HepG2 (cell line): ENCODE data around the gene DAPK3. TPM values are rescaled to one million over a fixed set of nuclear protein-coding genes. Genes with fewer than 3 reads are reported as not detected.

ENCODE experiments used
- CAMTA2 ChIP-seq: sonication (generic); formaldehyde crosslinking; IDR thresholded peaks from 2 replicates; pipeline ENCODE4 v1.4.0; 2020; ENCODE audit warnings: mild to moderate bottlenecking, missing genetic modification reagents, borderline replicate concordance
- FUBP1 ChIP-seq: sonication (generic); formaldehyde crosslinking; IDR thresholded peaks from 2 replicates; pipeline ENCODE4 v1.5.1; 2020; ENCODE audit warnings: missing genetic modification reagents, mild to moderate bottlenecking, borderline replicate concordance
- KAT7 ChIP-seq: IDR thresholded peaks from 2 replicates; pipeline ENCODE4 v1.6.1; 2018; ENCODE audit warnings: borderline replicate concordance, missing compliant biosample characterization
- LRRFIP1 ChIP-seq: sonication (generic); formaldehyde crosslinking; conservative IDR thresholded peaks from 2 replicates; pipeline ENCODE4 v1.4.0; 2020; ENCODE audit warnings: missing genetic modification reagents
- PRDM4 ChIP-seq: sonication (generic); formaldehyde crosslinking; IDR thresholded peaks from 2 replicates; pipeline ENCODE4 v1.9.0; 2021; ENCODE audit warnings: missing genetic modification reagents, borderline replicate concordance
- RCOR2 ChIP-seq: IDR thresholded peaks from 2 replicates; pipeline ENCODE4 v1.6.1; 2016; ENCODE audit warnings: missing biosample characterization, missing genetic modification reagents
- REPIN1 ChIP-seq: sonication (generic); formaldehyde crosslinking; IDR thresholded peaks from 2 replicates; pipeline ENCODE4 v1.8.0; 2022; ENCODE audit warnings: missing genetic modification reagents, low read depth, mild to moderate bottlenecking, borderline replicate concordance
- SAP130 ChIP-seq: IDR thresholded peaks from 2 replicates; pipeline ENCODE4 v1.6.1; 2016; ENCODE audit warnings: low read depth
- SIX4 ChIP-seq: sonication (generic); formaldehyde crosslinking; IDR thresholded peaks from 2 replicates; pipeline ENCODE4 v1.4.0; 2020; ENCODE audit warnings: missing genetic modification reagents
- ZNF18 ChIP-seq: sonication (generic); formaldehyde crosslinking; IDR thresholded peaks from 2 replicates; pipeline ENCODE4 v1.8.0; 2022; ENCODE audit warnings: mild to moderate bottlenecking, missing genetic modification reagents; ENCODE audit not compliant: insufficient replicate concordance
- ZNF33B ChIP-seq: sonication (generic); formaldehyde crosslinking; IDR thresholded peaks from 2 replicates; pipeline ENCODE4 v1.5.1; 2020; ENCODE audit warnings: mild to moderate bottlenecking, missing genetic modification reagents
- ZNF652 ChIP-seq: IDR thresholded peaks from 2 replicates; pipeline ENCODE4 v1.6.1; 2016; ENCODE audit warnings: low read depth, borderline replicate concordance
- ZNF83 ChIP-seq: sonication (generic); formaldehyde crosslinking; IDR thresholded peaks from 2 replicates; pipeline ENCODE4 v1.4.0; 2020; ENCODE audit warnings: missing genetic modification reagents, mild to moderate bottlenecking, borderline replicate concordance
- ZNF891 ChIP-seq: sonication (generic); formaldehyde crosslinking; IDR thresholded peaks from 2 replicates; pipeline ENCODE4 v1.5.0; 2020; ENCODE audit warnings: mild to moderate bottlenecking, missing genetic modification reagents
- polyA plus RNA-seq, 8 experiments: library from polyadenylated mRNA; depleted of rRNA in 3 of 8; stranded (reverse) in 7 of 8; unstranded in 1 of 8; fragments of >200 nt; fragmentation: Illumina TruSeq in 4 of 8; extraction: Trizol in 4 of 8; gene quantifications; 2 replicates each; pipeline versions ENCODE4 v1.2.1 to v1.2.3, GENCODE V29; 2011 to 2016; ENCODE audit warnings: low read depth in 4 of 8, missing spikeins in 1 of 8, mixed read lengths in 1 of 8; ENCODE audit not compliant: insufficient read depth in 1 of 8
- total RNA-seq, 5 experiments: library from RNA; depleted of rRNA; stranded (reverse); fragments of >200 nt; fragmentation: Illumina TruSeq; extraction: Trizol; gene quantifications; 2 replicates each; pipeline ENCODE4 v1.2.3, GENCODE V29; 2016; ENCODE audit warnings: low read depth in 1 of 5
- TF ChIP-seq, protein P1 (sequence below): sonication (generic); formaldehyde crosslinking; IDR thresholded peaks from 2 replicates; pipeline ENCODE4 v1.5.1; 2020; ENCODE audit warnings: mild to moderate bottlenecking, moderate library complexity, missing genetic modification reagents

Gene DAPK3
- total and polyA plus RNA-seq, 2 of the 13 experiments (the other 11 are each of a cell fraction or from before 2014, with no cell fraction given), result 30.5 to 37.3 TPM

DNA sequence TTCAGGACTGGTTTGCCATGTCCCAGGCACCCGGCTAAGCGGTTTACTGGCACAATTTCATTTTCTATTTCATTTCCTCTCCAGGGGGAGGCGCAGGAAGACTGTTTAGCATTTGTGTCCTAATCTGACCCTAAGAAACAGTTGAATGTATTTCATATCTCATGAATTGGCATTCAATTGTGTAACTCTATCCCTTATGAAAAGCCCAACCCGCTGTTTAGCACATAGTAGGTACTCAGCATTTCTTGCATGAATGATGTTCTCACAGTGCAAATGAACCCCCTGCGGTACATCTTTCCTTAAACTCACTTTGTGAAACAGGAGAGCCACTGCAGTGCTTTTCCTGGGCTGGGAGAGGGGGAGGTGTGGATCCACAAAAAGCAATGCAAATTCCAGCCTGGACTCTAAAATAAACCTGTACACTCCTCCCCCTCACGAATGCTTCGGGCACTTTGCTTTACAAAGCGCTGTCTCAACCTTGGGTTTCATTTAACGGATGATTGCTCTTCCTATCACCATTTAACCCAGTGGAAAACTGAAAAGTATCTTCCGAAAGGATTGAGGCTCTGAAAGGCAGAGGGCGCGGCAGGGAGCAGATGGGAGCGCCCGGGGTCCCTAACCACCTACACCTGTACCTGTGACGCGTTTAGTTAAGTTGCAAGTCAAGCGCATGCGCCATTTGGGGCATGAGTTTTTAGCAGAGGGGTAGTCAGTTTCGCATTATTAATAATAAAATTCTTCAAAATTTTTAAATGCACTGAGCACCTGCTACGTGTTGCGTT is 15.6 kb upstream of the DAPK3 start (continued):
- no peak for TF ChIP-seq FUBP1 (CRISPR knock-in tag)
- TF ChIP-seq, protein P1, sequence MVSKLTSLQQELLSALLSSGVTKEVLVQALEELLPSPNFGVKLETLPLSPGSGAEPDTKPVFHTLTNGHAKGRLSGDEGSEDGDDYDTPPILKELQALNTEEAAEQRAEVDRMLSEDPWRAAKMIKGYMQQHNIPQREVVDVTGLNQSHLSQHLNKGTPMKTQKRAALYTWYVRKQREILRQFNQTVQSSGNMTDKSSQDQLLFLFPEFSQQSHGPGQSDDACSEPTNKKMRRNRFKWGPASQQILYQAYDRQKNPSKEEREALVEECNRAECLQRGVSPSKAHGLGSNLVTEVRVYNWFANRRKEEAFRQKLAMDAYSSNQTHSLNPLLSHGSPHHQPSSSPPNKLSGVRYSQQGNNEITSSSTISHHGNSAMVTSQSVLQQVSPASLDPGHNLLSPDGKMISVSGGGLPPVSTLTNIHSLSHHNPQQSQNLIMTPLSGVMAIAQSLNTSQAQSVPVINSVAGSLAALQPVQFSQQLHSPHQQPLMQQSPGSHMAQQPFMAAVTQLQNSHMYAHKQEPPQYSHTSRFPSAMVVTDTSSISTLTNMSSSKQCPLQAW (CRISPR knock-in tag), result no peak
- no peak for TF ChIP-seq PRDM4 (CRISPR knock-in tag)
- TF ChIP-seq REPIN1, result no peak
- no peak for TF ChIP-seq ZNF83 (CRISPR knock-in tag)
- TF ChIP-seq SIX4 (CRISPR knock-in tag), result no peak
- 0 out of 2 replicates have a peak, but pooled peaks have one; percentile 40 for TF ChIP-seq CAMTA2 (CRISPR knock-in tag)
- no peak for TF ChIP-seq ZNF18 (CRISPR knock-in tag)
- TF ChIP-seq ZNF652 (CRISPR knock-in tag), result peak; percentile 17; the same call in 1 of the 2 replicates
- no peak for TF ChIP-seq SAP130
- no peak for TF ChIP-seq LRRFIP1
- no peak for TF ChIP-seq KAT7 (CRISPR knock-in tag)
- TF ChIP-seq ZNF33B (CRISPR knock-in tag), result no peak
- no peak for TF ChIP-seq ZNF891 (CRISPR knock-in tag)
- TF ChIP-seq RCOR2 (CRISPR knock-in tag), result no peak
